Measurements from ENCODE around the gene PACC1.
A peak's percentile ranks its signal among the peaks of the same experiment; 100 is the strongest.
"Not testable (repeated sequence)": the region's sequence is repeated elsewhere in the genome, so short reads cannot be mapped to it uniquely, and the experiment has no call there.

Gene PACC1

GRCh38 chr1:212326541-212326940, 88.1 kb downstream of the PACC1 start:
- DNase-seq (ENCODE audit: low spot score) = no peak

- no peak for DNase-seq (ENCODE audit: low spot score)
Observed at GRCh38 chr1:212323066-212323465, 91.6 kb downstream of the PACC1 start.

- DNase-seq (ENCODE audit: low spot score) = not testable (repeated sequence)
Observed at GRCh38 chr1:212321031-212321430, 93.7 kb downstream of the PACC1 start.

- DNase-seq (ENCODE audit: low spot score) = no peak
Observed at GRCh38 chr1:212317916-212318315, 96.8 kb downstream of the PACC1 start.

- DNase-seq (ENCODE audit: low spot score) = peak; percentile 64
Observed at GRCh38 chr1:212315907-212316306, 98.8 kb downstream of the PACC1 start.

GRCh38 chr1:212315184-212315583, 99.5 kb downstream of the PACC1 start:
- no peak for DNase-seq (ENCODE audit: low spot score)

Data from pons (tissue), 1 donor.